ENCODE measurements around the gene AKNAD1. TPM values are rescaled to one million over a fixed set of nuclear protein-coding genes. Genes with fewer than 3 reads are reported as not detected.
"Not testable (repeated sequence)": the region's sequence is repeated elsewhere in the genome, so short reads cannot be mapped to it uniquely, and the experiment has no call there.

Gene AKNAD1, protein sequence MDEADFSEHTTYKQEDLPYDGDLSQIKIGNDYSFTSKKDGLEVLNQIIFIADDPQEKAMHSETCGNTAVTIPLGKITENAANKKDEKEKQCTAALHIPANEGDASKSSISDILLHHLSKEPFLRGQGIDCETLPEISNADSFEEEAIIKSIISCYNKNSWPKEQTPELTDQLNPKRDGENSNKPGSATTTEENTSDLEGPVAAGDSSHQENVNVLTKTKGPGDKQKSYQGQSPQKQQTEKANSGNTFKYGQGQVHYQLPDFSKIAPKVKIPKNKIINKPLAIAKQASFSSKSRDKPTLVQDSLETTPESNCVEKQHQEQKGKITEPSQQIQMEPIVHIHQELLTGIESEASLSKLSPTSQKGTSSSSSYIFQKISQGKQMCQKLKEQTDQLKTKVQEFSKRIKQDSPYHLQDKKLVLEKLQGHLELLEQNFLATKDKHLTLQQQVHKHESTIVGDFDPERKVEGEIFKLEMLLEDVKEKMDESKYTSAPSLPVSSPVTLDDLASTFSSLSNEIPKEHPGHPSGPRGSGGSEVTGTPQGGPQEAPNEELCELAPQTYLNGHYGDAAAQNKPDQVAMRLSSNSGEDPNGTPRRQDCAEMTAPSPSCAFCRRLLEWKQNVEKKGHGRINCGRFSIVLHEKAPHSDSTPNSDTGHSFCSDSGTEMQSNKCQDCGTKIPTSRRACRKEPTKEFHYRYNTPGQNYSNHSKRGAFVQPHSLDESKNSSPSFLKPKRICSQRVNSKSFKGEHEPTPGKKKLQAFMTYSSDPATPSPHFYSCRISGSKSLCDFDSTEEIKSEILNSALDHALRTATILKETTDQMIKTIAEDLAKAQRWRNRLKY
- polyA plus RNA-seq (2013, experiment 1 of 2; ENCODE audit: insufficient read length), result not detected
- 0.09 TPM for polyA plus RNA-seq (2013, experiment 2 of 2; ENCODE audit: insufficient read length)

DNA sequence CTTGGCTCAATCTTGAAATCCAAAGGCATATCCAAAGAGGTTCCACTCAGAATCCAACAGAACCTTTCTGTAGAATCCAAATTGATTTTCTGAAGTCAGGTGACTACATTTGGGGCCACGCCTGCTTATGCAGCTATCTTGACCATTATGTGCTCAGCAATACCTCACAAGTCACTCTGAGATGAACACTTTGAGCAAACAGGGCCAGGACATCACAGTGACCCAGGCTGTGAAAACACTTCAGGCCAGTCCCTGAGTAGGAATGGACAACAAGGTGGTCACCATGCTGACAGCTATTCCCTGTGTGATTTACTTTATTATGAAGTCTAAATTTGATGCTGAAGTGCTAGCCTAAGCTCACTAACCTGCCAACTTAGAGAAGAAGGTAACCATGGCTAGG, at the start of gene AKNAD1:
AKNAD1 (minus strand) TSS at position 101 of the 400 bp plus-strand sequence. CDS start 4,430 bp downstream, outside the sequence.
- DNase-seq, result no peak

DNA sequence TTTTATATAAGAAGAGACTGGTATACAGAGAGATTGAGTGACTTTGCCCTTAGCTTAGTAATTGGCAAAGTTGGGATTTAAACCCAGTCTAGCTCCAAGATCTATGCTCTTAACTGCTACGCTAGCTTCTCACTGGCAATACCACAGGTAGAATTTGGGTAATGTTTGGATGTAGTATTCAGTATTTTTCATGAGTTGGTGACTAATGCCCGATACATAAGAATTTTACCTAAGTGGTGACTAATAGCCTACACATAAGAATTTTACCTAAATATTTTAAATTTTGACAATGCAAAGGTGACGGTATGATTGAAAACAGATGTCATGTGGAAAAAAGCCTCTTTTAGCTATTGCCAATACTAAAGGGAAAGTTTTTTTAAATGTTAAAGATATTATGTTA, 44.2 kb upstream of the AKNAD1 start:
- no peak for DNase-seq

DNA sequence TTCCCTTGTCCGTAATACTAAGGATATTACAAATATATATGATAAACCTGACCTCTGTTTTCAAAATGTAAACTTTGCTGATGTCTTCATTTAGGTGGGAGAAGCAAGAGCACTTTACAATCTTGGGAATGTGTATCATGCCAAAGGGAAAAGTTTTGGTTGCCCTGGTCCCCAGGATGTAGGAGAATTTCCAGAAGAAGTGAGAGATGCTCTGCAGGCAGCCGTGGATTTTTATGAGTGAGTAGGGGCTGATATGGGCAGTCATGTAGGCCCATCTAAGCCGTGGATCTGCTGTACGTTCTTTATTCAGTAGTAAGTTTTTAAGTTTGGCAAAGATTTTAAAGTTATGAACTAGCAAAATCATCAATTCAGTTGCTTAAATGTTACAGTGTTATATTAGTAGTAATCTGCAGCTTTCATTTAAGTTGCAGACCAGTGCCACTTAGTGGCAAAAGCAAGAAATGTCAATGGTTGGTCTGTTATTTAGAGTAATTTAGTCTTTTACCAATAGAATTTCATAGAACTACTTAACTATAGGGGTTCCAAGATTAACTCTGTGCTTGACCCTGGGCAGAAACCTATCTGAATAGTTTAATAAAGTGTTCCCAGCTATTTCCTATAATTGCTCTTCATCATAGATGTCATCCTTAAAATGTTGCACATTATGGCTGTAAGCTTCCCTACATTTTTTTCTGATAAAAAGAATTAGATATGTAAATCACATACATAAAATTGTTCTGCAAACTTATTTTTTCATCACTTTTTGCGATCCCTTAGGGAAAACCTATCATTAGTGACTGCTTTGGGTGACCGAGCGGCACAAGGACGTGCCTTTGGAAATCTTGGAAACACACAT, 41.2 kb upstream of the AKNAD1 start:
- DNase-seq, result peak; percentile 65

DNA sequence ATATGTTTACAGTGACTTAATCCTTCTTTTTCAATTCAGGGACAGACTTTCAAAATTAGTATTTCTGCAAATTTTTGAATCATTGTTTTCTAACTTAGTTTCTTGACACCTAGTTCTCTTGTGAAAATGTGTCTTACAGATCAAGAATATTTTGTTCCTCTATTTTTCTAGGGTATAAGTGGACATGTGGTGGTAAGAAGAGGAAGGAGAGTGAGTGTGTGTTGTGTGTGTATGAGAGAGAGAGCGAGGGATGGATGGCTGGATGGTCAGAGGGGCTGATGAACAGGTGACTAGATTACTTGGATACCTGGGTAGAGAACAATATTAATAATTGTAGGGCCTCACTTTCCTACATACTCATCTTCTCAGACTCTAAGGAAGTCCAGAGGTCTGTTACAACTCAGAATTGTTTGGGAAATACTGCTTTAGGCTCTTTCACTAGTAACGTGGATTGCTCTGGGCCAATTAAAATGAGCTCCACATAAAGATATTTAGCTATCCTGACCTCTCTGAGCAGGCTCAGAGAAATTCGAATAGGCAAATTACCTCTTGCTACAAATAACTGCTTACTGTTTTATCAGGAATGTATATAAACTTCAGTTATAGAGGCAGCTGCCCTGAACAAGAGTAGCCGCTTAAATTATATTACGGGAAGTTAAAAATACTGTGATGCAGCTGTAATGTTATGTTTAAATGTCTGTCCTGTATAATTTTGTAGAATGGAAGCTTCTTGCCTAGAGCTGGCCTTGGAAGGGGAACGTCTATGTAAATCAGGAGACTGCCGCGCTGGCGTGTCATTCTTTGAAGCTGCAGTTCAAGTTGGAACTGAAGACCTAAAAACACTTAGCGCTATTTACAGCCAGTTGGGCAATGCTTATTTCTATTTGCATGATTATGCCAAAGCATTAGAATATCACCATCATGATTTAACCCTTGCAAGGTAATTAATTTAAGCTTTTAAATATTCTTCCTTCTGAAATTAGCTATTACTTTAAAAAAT, 39.6 kb upstream of the AKNAD1 start:
- DNase-seq, result no peak

DNA sequence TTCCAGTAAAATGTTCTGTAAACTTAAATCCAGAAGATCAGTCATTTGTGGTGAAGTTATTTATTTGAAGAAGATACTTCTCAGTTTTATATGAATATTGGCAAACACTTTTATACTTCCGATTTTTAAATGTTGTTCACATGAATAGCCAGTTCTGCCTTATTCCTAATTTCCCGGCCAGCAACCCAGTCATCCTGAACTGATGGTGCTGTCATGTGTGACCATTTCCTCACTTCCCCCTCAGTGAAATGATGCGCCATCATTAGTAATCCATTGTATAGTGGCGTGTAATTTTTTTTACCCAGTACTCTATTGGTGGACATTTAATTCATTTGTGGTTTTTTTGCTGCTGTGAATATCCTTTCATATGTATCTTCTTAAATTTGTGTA, 36.2 kb upstream of the AKNAD1 start:
- no peak for DNase-seq

DNA sequence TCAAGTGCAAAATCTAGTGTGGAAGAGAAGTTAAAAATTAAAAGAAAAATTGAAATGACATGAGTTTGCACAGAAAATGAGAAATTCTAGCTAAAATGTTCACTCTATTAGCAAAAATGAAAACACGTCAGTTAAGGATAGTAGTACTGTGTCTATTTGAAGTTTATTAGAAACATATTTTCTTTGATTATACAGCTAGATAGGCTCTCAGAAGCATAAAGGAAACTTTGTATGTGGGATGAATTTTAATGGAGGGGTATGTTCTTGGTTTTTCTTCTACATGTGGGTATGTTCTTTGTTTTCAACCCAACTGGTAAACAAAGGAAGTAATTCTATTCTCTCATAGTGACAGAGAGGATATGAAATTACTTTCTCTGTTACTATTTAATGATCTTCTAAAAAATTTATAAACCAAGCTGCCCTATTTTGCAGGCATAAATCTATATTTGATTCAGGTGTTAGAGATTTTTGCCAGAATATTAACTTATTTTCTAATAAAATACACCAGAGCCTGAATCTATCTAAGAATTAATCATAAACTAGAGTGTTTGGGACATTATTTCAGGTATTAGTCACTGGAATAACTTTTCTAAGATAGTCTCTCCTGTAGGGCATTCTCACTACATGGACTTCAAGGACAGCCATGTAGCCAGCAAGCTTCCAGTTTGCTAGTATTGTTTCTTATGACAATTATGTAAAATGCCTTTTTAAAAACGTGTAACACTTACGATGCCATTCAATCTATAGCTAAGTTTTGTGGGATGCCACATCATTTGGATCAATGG, 35.7 kb upstream of the AKNAD1 start:
- DNase-seq, result peak; percentile 18

DNA sequence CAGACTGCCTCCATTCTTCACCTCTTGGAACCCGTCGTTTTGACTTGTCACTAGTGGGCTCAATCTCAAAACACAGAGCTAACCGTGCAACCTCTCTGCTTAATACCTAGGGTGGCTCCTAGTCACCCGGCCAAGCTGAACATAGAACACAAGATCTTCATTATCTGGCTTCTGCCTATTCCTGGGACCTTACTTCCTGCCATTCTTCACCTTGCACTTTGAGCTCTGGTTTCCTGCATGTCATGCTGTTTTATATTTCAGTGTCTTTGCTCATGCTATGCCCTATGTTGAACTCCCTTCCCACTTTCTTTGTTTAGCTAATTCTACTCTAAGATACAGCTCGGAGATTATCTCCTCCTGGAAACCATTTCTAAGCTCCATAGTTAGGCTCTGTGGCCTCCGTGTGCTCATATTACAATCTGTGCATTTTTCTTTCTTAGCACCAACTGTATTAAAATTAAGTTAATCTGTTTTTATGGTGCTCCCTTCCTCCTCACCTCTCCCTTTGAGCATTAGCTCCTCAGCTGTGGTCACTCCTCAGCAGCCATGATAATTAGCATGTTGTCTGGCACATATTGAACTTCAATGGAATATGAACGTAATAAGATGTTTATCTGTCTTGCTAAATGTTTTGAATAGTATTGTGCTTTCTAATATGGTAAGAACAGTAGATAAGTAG, 33.0 kb upstream of the AKNAD1 start:
- no peak for DNase-seq

DNA sequence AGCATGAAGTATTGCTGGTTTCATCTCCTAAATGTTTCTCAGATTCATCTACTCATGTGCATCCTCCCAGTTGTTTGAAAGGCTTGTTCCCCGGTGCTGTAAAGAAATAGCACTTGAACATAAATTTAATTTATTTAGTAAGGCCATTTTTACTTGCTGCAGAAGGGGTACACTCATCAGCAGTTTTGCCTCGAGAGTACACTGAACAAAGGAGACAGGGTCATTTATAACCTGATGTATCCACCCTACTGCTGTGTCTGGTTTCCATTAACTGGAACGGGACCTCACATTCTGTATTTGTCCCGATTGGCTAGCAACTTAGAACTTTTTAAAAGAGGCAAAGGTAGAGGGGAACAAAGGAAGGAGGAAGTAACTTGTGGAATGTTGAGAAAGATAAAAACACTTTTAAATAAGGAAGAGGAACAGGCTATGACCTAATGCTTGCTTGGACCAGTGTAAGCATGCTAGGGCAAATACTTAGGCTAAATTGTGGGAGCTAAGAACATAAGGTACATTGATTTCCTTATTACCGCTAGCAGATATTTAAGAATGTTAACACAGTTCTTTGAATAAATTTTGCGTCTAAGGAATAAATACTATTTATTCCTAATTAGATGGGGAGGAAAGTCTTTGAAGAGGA, 32.2 kb upstream of the AKNAD1 start:
- not testable (repeated sequence) for DNase-seq

DNA sequence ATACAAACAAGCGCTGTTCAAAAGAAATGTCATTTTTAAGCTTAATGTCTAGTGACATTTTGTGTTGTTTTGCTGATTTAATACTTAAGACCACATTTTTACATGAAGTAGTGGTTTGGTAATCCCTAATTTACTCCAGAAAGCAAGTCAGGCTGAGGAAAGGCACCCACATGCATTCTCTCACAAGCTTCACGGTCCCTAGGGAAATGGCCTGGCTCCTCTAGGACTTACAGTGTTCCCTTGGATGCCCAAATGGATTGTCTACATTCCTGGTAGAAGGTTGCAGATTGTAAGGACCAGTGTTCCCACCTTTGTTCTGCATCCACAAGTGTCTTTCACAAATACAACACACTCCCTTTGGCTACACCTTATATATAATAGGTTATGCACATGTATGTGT, 29.4 kb upstream of the AKNAD1 start:
- no peak for DNase-seq

DNA sequence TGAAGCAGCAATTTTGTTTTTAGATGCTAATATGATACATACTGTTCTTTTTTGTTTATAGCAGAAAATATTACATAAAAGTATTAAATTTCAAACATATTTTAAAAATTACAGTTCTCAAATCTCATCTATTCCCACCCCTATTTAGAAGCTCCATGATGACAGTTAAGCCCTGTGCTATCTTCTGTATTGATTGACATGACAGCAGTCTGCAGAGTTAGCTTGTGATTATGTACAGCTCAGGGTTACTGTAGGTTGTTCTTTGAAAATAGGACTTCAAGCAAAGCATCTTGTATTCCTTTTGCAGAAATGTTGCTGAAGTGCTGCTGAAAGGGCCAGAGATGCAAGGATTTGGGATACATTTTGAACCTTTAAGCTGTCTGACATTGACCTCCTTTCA, 28.1 kb upstream of the AKNAD1 start:
- DNase-seq, result no peak

DNA sequence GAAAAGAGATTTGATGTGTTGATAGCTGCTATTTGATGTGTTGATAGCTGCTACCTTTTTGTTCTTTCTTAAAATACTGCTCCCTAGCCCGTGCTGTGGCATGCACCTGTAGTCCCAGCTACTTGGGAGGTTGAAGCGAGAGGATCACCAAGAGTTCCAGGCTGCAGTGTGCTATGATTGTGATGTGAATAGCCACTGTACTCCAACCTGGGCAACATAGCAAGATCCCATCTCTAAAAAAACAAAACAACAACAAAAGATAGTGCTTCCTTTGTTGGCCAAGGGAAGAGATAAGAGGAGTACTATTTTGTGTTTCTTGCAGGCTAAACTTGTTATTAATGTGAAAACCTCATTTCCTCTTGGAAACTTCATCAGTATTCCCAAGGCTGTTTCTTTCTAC, 25.9 kb upstream of the AKNAD1 start:
- DNase-seq, result no peak

DNA sequence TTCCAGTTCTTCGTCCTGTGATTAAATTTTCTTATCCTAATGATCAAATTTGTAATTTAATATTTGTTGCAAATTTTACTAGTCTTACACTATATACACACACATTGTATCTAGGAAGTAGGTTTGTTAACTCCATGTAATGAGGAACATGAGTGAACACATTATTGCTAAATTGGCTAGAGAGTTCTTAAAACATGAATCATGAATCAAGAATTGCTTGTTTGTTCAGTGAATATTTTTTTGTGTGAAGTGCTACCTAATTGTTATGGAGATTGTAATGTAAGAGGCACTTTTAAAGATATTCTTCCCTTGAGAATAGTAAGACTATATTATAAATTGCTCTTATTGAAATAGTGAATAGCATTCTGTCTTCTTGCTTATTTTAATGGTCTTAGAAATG, 24.5 kb upstream of the AKNAD1 start:
- peak; percentile 37 for DNase-seq

DNA sequence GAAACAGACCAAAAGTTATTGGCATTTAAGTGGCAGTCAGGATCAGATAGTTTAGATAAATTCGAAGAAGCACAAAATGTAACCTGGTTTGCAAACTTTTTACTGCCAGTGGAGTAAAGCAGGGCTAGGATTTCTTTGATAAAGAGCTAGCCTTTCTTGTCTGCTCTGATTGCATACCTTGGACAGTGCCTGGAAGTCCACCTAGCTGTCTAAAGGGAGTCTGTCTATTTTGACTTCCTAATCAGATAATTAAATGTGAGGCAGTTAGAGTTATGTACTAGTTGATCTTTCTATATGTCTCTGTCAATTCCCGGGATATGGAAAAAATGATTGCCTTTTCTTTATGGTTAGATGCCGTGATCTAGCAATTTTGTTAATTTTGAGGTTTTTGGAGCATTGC, 24.0 kb upstream of the AKNAD1 start:
- no peak for DNase-seq

DNA sequence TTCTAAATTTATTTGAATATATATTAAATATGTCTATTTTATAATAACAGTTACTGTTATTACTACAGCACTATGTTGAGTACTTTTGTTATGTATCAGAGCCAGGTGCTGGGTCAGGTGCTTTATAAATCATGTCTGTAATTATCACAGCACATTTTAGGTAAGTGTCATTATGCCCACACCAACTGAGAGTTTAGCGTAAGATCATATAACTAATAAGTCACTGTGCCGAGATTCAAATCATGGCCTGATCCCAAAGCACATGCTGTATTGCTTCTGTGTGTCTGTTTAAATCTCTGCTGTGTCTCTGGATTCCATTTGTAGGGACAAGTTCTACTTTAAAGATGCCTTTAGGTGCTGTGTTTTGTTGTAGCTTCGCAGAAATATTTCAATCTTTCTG, 21.8 kb upstream of the AKNAD1 start:
- no peak for DNase-seq

DNA sequence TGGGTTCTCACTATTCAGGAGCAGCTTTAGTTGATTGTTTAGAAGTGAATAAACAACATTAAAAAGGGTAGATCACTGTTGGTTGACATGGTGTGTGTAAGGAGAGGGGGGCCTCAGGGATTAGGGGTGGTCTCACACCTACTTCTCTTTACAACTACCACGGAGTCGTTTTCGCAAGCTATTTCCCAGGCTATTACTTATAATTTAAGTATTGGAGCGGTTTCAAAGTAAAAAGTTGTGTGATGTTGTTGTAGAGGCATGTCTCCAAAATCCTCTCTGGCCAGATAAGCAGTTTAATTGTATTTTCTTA, 21.2 kb upstream of the AKNAD1 start:
- no peak for DNase-seq

DNA sequence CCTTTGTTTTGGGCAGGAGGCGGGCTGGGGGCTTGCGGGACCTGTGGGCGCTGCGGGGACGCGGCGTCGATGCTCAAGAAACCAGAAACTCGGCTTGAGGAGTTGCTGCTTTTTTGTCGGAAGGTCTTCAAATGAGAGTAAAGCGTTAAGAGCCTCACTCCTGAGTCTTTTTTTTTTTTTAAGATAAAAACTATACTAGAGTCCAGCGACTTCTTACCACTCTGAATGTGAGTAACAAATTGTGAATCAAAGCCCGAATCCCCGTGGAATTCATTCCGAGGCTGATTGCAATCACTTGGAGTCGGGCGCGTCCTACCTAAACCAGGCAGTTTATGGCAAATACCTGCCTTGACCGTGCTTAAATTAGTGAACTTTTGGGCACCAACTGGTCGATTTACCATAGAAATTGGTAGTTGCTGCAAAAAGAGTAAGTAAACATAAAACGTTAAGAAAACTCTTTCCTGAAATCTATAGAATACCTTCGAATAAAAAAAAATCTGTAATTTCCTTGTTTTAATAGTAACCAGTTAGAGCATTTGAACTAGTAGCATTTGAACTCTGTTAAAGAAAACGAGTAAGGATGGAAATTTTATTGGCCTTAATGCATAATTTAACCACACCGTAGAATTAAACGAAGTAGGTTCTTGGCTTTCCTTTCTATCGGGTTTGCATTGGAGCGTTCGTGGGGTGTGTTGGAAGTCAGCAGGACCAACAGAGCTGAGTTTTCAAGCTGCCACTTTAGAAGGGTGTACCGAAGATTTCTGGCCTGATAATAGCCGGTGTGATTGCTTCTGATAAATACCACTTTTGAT, 20.7 kb upstream of the AKNAD1 start:
- DNase-seq, result peak; percentile 22

DNA sequence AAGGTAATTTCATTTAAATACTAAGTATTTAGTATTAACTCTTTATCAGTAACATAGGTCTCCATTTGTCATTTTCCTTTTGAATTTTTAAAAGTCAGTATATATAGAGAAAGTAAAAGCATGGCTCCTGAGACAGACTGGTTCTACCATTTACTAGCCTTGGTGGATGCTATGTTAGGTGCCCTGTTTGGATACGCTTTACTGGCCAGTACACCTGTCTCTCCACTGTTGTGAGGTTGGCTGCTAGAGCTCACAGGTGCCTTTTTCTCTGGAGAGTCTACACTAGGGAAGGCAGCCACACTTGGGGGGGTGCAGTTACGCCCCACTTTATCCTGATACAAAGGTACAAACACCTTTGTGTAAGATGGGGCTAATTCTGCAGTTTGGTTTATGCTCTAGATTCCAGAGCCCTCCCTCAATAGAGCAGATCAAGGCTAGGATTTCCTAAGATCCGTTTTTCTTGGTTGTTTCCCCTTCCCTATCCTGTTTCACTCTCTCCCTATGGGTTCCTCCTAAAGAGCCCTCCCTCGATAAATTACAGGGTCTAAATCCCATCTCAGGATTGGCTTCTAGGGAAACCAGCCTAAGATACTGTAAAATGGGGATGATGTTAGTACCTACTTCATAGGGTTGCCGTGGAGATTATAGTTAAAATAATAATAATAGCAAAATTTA, 14.3 kb upstream of the AKNAD1 start:
- no peak for DNase-seq

DNA sequence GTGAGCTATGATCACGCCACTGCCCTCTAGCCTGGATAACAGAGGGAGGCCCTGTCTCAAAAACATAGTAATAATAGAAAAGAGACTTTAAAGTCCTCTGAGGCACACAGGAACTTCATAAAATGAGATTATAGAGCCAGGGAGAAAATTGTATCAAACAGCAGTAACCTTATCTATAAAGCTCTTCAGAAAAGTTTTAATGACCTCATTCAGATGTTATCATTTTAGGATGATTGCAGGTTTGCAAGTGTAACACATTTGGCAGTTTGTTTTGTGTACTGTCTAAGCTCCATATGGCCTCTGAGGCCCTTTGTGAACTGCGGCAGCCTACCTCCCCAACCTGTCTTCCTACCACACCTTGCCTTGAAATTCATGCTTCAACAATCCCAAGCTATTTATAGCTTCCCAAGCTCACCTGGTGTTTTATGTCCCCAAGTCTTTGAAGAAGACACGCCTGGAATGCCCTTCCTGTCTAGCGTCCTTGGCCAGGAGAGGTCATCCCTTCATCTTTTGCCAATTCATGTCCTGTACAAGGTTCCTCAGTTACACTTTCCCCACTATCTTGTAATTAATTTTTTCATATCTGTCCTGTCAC, 8.5 kb upstream of the AKNAD1 start:
- DNase-seq, result no peak
